ENCODE measurements around the gene MICALL2.
"Not testable (repeated sequence)": the region's sequence is repeated elsewhere in the genome, so short reads cannot be mapped to it uniquely, and the experiment has no call there.

MICALL2 gene

DNA sequence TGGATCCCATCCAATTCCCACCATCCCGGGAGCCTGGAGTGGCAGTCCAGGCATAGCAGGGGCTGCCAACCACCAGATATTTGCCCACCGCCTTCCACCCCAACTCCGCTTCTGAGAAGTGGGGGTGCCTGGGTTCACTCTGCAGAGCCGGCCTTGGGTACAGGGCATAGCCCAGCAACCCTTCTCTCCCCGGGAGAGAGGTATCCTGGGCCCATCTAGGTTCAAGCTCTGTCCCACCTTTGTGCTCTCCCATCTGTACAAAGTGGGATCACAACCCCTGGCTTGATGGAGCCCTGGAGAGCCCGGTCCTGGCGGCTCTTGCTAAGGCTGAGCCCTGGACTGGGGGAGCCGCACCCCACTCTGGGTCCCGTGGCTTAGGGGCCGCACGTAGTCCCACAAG, 12.2 kb downstream of the MICALL2 start:
- no peak for DNase-seq

DNA sequence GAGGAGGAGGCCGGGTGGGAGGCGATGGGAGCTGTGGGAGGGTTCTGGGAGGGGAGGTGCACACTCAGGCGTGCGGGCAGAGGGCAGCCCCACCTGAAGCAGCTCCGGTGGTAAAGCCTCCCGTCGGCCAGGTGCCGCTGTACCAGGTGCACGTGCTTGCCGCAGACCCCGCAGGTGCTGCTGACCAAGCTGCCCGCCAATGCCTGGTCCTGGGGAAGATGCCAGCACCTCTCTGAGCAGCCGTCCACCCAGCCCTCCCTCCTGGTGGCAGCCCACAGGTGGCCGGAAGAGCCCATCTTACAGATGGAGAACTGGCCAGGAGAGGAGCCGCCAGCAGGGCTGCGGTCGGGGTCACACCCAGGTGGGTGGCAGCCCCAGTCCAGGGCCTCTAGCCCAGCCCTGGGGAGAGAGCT, 12.6 kb downstream of the MICALL2 start:
- no peak for DNase-seq

DNA sequence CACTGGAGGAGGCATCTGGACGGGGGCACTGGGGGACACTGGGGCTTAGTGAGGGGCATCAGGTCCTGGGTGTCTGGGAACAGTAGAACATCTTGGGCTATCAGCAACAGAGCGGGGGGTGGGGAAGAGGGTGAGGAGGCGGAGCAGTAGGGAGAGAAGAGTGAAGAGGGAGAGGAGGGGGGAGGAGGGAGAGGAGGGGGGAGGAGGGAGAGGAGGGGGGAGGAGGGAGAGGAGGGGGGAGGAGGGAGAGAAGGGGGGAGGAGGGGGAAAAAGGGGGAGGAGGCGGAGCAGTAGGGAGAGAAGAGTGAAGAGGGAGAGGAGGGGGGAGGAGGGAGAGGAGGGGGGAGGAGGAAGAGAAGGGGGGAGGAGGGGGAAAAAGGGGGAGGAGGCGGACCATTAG, 13.2 kb downstream of the MICALL2 start:
- not testable (repeated sequence) for DNase-seq

DNA sequence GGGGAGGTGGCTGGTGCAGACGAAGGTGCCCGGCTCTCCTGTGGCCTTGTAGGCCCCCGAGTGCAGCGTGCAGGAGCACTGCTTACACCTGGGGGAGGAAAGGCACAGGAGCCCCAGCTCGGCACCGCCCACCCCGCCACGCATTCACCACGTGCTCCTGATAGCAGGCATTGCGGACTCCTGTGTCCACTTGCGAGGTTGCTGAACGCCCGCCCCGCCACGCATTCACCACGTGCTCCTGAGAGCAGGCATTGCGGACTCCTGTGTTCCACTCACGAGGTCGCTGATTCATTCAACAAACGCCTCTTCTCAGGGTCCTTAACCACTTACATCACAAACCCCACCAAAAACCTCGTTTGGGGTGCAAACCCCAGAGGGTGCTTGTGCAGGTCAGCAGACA, 13.9 kb downstream of the MICALL2 start:
- DNase-seq, result no peak

GRCh38 chr7:1444925-1445322, 14.3 kb downstream of the MICALL2 start:
- DNase-seq, result no peak

DNA sequence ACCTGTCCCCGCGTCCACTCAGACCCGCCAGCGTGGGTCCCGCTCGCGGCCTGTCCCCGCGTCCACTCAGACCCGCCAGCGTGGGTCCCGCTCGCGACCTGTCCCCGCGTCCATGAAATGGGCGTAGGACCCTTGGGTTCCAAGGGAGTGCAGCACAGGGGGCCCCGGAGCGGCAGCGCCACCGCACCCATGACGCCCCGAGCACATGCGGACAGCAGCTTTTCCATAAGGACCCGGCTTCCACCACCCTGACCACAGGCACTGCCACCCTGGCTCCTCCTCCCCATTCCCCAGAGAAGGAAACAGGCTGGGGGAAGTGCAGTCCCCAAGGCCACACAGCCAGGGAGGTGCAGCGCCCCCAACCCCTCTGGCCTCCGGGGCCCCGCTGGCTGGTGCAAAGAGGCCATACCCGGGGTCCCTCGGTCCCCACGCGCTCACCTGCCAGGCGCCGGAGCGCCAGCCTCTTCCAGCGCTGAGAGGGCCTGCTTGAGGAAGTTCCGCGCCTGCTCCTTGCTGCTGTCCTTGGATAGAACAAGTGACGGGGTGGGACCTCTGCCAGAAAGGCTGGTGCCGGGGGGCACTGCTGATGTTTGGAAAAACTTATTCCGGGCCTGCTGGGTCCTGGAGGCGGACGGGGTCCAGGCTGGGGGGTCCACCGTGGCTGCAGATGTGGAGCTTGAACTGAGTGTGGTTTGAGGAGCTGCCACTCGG, 14.9 kb downstream of the MICALL2 start:
- no peak for DNase-seq

DNA sequence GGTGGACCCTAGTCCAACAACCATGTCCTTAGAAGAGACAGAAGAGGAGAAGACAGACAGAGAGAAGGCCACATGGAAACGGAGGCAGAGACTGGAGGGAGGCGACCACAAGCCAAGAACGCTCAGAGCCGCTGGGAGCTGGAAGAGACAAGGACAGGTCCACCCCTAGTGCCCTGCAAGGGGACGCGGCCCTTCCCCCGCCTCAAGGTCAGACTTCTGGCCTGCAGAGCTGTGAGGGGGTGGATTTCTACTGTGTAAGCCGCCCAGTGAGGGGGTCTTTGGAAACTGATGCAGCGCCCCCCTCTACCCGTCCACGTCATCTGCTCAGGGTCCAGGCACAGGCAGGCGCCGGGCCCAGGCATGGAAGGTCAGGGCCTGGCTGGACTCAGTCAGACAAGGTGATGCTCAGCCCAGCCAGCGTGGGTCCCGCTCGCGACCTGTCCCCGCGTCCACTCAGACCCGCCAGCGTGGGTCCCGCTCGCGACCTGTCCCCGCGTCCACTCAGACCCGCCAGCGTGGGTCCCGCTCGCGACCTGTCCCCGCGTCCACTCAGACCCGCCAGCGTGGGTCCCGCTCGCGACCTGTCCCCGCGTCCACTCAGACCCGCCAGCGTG, 15.6 kb downstream of the MICALL2 start:
- DNase-seq, result not testable (repeated sequence)

- no peak for DNase-seq
These were observed 16.7 kb downstream of the MICALL2 start for GRCh38 chr7:1442355-1443124.

DNA sequence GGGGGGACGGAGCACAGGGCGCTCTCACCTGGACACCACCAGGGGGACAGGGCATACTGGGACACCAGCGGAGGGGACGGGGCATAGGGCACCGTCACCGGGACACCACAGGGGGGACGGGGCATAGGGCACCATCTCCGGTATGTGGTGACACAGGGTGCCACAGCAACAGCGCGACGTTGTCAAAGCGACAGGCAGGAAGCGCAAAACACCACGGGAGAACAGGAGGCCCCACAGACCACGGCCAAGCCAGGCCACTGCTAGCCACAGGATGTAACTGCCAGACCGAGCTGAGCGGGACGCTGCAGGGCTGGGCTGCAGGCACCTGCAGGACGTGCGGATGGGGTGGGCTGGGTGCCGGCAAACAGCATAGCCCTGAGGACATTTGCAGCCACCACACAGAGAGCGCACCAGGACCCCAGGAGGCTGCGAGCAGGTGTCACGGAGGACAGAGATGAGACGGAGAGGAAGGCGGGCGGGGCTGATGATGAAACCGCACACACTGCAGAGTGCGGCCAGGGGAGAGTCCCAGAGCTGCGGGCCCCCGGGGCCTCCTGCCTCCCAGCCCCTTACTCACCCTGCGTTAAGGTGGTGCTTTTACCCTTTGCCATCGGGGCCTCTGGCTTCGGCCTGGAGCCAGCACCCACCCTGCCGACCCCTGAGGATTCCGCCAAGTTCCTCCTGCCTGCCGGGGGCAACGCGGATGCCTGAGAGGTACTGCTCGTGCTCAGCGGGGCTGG, 17.5 kb downstream of the MICALL2 start:
- DNase-seq, result no peak

- DNase-seq, result no peak
These were observed 18.6 kb downstream of the MICALL2 start for GRCh38 chr7:1440620-1441019.

DNA sequence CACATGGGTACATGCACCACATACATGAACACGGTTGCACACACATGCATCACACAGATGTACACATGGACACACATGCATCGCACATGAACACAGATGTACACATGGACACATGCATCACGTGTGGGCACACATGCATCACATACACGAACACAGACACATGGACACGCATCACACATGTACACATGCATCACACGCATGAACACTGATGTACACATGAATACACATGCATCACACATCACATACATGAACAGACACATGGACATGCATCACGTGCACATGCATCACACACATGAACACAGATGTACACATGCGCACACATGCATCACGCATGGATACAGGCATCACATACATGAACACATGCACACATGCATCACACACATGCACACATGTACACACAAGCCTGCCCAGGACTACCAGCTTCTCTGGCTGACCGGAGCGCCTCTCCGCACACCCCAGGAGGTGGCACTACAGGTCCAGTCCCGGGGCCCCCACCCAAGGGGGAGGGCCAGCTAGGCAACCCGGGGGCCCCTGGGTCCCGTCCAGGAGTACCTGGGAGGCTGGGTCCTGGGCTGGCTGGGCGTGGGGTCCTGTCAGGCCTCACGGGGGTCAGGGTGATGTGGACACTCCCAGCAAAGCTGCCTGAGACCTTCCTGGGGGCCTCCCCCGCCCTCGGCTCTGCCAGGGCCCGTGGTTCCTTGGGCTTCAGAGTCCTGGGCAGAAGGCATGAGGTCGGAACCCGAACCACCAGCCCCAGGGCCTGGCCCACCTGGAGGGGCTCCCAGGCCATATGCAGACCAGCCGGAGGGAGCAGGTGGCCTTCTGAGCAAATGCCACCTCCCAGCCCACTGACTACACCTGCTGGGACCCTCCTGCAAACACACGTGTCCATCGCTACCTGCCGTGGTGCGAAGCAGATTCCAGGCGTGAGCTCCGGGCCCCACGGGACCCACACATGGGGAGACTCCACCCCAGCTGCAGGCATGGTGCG, 19.6 kb downstream of the MICALL2 start:
- DNase-seq, result no peak

GRCh38 chr7:1438821-1439220, 20.4 kb downstream of the MICALL2 start:
- DNase-seq, result no peak

DNA sequence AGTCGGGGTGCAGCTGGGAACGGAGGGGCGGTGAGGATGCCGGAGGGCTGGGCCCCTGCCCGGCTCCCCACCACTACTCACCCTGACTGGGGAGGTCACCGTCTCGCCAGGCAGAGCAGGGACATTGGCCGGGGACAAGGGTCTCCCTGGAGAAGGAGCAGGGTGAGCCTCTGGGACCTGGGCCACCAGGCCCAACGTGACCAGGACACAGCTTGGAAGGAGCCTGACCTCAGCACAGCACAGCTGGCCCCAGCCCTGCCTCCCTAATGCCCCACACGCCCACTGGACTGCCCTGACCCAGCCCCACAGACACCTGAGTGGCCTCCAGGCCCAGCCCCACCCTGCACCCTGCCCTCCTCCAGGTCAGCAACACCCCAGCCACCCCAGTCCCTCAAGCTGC, 21.1 kb downstream of the MICALL2 start:
- no peak for DNase-seq

DNA sequence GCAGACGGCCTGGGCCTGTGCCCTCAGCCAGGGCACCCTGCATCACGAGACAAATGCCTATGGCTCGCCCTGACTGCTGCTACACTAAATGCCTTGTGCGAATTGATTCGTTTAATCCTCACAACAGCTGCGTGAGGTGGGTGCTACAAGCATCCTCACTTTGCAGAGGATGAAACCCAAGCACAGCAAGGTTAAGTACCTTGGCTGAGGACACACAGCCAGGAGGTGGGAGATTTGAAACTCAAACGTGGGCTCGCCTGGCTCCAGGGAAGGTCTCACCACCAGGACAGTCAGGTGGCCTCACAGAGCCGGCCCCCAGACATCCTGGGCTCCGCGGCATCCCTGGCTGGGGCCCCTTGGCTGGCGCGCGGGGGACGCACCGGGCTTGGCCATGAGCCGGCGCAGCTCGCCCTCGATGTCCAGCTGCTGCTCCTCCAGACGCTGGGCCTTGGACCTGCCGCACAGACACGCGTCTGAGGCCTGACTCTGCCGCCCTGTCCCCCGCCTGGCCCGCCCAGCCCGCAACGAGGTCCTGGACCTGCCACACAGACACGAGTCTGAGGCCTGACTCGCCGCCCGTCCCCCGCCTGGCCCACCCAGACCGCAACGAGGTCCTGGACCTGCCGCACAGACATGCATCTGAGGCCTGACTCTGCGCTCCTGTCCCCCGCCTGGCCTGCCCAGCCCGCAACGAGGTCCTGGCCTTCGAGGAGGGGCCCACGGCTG, 22.0 kb downstream of the MICALL2 start:
- DNase-seq, result no peak

DNA sequence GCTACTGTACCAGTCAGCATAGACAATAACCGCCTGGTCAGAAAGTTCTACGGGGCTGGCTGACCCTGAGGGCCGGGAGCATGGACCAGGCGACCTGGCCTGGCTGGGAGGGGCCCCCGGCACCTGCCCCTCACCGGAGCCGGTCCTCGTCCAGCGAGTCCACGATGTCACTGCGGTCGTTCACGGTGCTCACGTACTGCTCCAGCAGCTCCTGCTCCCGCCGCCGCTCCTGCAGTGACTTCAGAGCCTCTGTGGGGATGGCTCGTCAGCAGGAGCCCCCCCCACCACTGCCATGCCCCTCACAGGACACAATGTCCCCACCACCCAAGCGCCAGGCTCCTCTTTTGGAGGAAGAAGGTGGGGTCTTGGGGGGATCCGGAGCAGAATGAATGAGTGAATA, 22.7 kb downstream of the MICALL2 start:
- no peak for DNase-seq

DNA sequence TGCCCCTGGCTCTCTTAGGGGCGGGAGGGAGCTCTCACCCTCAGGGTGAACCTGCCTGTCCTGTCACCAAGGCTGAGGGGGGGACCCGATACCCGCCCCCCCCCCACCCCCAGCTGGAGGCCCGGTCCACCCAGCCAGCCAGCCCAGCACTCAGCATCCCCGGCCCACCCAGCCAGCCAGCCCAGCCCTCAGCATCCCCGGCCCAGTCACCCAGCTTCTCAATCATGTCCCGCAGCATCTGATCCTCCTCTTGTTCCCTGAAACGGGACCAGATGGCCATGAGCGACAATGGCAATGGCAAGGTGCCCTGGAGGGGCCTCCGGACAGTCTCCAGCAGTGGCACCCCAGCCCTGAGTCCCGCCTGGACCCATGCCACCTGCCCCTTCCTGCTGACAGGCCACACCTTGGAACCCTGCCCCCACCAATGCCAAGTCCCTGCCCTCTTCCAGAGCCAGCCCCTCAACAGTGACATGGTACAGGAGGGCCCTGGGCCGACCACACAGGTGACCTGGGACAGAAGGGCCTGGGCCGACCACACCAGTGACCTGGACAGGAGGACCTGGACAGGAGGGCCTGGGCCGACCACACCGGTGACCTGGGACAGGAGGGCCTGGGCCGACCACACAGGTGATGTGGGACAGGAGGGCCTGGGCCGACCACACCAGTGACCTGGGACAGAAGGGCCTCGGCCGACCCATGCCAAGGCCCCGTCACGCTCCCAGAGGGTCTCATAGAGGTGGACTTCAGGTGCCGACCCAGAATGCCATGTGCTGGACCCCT, 24.2 kb downstream of the MICALL2 start:
- no peak for DNase-seq

DNA sequence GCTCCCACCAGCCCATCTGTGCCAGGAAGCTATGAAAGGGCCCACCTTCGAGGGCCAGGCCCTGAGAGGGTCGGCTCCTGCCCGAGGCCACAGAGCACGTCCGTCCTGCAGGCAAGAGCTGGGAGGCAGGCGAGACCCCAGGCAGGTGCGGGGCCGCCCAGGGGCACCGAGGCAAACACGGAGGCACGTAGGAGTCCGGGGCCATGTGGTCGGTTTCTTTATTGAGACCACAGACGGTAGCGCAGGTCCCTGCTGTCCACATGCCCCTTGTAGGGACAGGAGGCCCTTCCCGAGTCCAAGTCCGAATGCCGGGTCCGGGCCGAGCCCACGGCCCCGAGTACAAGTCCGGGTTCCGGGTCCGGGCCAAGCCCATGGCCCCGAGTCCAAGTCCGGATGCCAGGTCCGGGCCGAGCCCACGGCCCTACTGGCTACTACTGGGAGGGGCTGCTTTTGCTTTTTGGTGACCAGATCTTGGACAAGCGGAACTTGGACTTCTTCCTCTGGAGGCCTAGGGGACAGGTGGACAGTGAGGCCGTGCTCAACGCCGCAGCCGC, 25.0 kb downstream of the MICALL2 start:
- DNase-seq, result no peak

GRCh38 chr7:1433128-1433920, 25.9 kb downstream of the MICALL2 start:
- no peak for DNase-seq

DNA sequence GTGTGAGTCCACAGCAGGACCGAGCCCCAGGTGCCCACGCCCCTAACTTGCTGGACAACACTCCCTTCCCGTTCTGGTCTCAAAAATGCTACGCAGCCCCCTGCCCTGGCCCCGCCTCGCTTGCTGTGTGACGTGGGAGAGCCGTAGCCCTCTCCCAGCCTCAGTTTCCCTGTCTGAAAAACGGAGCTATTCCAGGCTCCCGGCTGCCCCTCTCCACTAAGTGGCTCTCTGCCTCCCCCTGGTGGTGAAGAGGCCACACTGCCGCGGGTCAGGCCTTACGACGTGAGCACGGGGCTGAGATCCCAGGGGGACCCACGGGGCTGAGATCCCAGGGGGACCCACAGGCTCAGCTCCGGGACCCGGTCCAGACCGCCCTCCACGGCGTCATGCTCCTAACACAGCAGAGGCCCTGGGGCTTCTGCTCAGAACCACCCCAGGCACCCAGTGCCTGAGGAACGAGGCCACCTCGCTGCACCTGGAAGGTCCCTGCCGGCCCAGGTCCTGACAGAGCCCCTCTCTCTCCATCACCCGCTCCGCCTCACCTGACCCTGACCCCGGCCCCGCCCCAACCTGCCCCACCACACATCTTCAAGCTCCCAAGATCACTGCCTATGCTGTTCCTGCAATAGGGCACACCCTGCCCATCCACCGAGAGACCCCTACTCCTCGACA, 26.7 kb downstream of the MICALL2 start:
- DNase-seq, result peak; percentile 72
